ENCODE data around the gene RAD18.

- no peak for TF ChIP-seq CTCF (IDR thresholded peaks at IDR 0.05)
- no peak for TF ChIP-seq EZH2 (IDR thresholded peaks at IDR 0.05; ENCODE audit: borderline replicate concordance, insufficient read depth, low read depth, low read length, poor library complexity, severe bottlenecking)
These were observed 74.9 kb downstream of the RAD18 start for GRCh38 chr3:8888301-8888915.
